GM19467 (cell line): ENCODE results near the gene TTC7B.

Experiments used
- ATAC-seq: cut with Tn5 transposase; IDR thresholded peaks from one replicate; pipeline ENCODE4 v1.9.1; 2021; ENCODE audit warnings: mild to moderate bottlenecking, moderate library complexity; ENCODE audit not compliant: unreplicated experiment

The TTC7B gene

GRCh38 chr14:90580377-90581335 is 235.6 kb downstream of the TTC7B start:
- no peak for ATAC-seq

DNA sequence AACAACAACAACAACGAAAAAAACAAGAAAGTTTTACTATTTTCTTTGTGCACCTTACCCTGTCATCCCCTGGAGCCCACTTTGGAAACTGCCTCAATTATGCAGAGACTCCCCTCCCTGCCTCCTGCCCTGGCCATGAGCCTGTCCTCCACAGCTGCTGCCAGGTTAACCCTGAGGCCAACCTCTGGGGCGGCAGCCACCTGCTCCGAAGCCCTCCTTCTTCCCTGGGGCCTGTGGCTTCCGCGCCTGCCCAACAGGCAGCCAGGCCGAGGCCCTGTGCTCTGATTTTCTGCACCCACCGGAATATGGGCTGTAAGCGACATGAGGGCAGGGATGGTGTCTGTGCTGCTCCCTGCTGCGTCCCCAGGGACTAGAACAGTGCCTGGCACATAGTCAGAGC is 236.4 kb downstream of the TTC7B start:
- ATAC-seq, result no peak

DNA sequence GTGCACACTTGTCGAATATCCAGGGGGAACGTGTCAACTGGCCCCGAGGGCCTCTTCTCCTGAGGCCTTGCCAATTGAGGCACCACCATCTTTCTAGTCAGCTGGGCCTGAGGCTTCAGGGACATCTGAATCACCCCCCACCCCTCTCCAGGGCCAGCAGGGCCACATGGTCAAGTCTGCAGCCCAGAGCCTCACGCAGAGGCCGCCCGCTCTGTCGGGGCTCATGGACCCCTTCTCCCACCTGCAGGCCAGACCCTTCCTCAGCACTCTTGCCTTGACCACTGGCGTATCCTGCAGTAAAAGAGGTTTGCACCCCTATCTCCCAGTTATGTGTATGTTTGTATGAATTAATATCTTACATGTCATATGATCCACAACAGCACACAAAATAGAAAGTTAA is 237.1 kb downstream of the TTC7B start:
- ATAC-seq, result no peak

DNA sequence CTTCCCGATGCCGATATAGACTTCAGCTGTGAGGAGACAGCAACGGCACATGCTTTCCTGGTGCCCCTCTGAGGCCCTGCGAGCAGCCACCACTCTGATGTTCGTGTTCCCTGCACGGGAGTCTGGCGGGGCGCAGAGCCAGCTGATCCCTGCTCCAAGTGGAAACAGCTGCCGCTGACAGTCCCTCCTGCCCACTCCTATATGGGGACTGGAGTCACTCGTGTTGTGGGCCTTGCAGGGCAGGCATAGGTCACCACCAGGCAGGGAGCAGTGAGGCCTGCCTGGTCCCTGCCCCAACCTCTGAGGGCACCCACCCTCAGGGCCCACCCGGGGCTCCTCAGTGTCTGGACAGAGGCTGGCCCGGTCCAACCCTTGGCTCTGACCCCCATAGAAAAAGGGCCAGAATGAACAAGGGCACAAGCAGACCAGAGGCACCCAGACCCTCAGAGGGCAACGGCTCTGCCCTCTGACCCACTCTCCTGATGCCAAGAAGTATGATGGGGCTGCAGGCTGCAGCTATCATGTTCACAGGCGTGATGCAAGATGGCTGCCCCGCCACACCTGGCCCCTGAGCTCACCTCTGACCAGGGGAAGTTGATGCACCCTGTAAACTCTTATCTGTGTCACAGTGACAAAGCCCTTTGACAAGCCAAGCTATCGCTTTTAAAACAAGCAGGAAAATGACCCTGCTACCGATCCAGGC is 237.8 kb downstream of the TTC7B start:
- no peak for ATAC-seq

GRCh38 chr14:90577661-90578282 is 238.5 kb downstream of the TTC7B start:
- ATAC-seq, result no peak

GRCh38 chr14:90576981-90577660 is 239.1 kb downstream of the TTC7B start:
- no peak for ATAC-seq

DNA sequence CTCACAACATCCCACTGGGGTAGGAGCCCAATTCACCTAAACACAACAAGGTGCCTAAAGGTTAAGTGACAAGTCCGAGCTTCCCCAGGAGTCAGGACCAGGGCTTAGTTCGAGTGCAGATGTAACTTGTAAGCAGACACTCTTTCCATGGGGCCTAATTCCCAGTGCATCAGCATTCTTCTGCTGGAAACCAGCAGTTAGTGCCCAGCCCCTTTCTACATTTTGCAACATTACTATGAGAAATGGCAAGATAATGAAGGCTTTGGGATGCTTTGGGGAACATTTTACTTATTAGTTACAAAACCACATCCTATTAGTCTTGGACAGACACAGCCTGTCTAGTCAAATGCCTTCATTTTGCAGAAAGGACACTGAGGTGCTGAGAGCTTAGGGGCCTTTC is 239.6 kb downstream of the TTC7B start:
- no peak for ATAC-seq

DNA sequence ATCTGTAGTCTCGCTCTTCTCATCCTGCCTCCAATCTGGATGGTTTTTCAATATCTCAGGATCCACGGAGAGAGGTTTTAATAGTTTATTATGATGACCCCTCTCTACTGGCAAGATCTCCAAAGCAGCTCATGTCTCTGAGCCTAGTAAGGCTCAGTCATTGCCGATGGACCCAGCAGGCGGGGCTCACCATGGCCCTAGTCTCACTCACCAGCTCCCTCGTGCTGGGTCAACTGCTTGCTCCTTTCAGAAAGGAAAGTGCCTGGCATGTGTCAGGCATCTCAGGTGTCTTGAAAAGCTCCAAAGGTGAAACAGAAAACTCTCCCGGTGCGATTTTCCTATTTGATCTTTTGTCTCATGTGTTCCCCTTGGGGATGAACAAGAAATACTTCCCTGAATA is 240.4 kb downstream of the TTC7B start:
- no peak for ATAC-seq

- ATAC-seq, result no peak
These were observed 240.9 kb downstream of the TTC7B start for GRCh38 chr14:90575336-90575735.

- ATAC-seq, result no peak
These were observed 241.8 kb downstream of the TTC7B start for GRCh38 chr14:90574188-90575131.

GRCh38 chr14:90573385-90574105 is 242.7 kb downstream of the TTC7B start:
- no peak for ATAC-seq

DNA sequence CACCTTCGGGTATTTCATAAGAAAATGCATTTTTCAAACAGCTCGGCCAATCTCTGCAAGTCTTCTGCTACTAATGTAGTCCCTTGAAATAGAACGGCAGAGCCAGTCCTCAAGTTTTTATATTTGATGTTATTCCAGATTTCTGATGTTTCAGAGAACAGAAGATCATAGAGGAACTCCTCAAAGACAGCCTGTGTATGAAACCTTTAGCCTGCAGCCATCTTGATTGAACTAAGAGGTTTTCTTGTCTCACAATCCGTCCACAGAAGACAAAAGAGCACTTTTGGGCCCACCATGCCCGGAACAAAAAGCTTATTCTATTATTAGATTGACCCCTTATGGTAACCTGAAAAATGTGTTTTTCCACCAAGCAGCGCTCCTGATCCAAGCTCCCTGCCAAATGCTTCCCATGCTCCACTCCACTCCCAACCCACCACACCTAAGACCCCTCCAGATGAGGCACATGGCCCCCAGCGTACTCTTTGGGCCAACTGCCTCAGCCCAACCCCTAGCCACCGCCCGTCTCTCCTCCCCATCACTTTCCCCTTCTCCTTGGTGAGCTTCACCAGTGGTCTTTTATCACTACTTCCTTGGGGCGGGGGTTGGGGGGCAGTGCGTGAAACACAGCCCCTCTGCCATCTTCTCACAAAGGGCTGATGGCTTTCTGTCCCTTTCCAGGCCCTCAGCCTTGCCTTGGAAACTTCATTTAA is 243.6 kb downstream of the TTC7B start:
- no peak for ATAC-seq

DNA sequence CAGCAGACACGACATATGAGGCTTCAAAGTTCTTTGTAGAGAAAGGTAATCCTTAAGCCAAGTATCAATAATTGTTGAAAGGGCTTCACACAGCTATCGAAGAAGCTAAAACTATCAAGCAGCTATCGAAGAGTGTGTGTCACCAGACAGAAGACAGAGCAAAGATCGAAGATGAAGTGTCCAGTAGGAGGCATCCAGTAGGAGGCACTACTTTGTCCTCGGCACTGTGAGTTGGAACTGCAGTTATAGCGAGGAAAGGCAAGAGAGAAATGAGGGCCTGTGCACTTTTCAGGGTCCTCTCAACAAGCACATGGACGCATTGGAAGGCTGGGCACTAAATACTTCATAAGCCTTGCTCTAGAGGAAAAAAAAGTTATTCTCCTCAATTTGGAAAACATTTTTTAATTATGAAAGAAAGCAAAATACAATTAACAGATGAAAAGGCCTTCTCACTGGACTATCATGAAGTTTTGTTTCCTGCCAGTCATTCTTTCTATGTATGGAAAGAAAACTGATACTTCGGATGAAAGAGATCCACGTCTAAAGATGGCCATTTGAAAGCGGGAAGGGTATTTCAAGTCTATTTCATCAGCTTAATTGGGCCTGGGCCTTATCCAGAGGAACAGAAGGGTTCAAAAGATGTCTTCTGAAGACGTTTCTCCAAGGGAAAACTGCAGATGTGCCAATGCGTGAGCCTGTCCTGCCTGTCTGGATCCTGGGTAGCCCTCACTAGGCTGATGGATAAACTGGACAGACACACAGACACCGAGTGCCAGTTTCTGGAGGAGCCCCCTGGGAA is 244.9 kb downstream of the TTC7B start:
- no peak for ATAC-seq

DNA sequence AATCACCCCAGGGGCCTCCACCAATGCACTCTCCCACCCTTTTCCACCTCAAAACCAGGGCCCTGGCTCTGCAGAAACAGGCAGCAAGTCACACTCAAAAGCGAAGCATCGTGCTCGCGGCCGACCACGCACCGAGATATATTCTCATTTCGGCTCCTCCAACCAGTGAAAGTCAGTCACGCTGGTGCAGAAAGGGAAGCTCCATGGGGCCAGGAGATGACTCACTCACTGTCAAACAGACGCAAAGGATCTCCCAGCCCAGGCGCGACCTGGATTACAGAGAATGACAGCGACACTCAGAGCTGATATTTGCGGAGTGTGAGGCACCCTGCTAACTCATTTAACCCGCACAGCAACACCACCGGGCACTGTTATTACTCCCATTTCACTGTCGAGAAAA is 245.8 kb downstream of the TTC7B start:
- no peak for ATAC-seq

DNA sequence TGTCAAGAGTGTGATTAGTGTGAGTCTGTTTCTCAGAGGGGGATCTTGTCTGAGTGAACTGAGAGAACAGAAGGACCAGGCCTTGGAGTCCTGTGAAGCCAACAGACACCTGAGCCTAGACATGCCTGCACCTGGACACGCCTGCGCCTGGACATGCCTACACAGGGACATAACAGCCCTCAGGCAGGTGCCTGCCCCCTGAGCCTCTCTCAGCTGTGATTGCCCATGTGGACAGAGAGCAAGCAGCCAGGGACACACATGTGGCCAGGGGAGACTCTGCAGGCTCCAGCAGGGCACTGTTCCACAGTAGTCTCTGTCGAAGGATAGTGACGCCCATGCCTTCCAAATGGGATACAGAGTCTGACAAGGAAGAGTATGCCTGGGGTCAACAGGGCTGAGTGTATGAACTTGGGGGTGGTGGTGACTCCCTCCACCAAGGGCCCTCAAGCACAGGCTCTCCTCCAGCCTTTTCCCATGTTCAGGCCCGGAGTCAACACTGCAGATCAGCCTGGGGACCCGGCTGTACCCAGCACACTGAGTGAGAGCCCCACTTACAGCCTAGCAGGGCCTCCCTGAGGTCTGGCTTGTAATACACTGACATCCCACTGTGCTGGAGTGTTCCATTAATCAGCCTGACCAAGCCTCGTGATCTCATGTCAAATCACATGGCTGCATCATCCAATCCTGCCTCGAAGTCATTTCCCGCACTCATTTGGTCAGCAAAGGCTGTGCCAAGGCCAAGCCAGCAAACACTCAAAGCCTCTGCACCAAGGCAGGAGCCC is 246.4 kb downstream of the TTC7B start:
- no peak for ATAC-seq

- no peak for ATAC-seq
These were observed 247.0 kb downstream of the TTC7B start for GRCh38 chr14:90569201-90569600.

GRCh38 chr14:90568405-90568804 is 247.8 kb downstream of the TTC7B start:
- no peak for ATAC-seq
